Skeletal muscle satellite cell (primary cell): ENCODE measurements around the gene SIAH3.

Source experiments
- H3K27me3 ChIP-seq: 2 replicates; pipeline ENCODE4 v1.7.0; 2013; ENCODE audit warnings: low read length; ENCODE audit not compliant: control insufficient read depth, insufficient read depth
- H3K36me3 ChIP-seq: 2 replicates; pipeline ENCODE4 v1.7.0; 2013; ENCODE audit warnings: mild to moderate bottlenecking, control low read depth, low read length; ENCODE audit not compliant: insufficient read depth
- H3K4me1 ChIP-seq: 2 replicates; pipeline ENCODE4 v1.7.0; 2013; ENCODE audit warnings: low read length; ENCODE audit not compliant: control insufficient read depth, insufficient read depth
- H3K4me2 ChIP-seq: 2 replicates; pipeline ENCODE4 v1.7.0; 2013; ENCODE audit warnings: mild to moderate bottlenecking, low read length
- H3K4me3 ChIP-seq: 2 replicates; pipeline ENCODE4 v1.7.0; 2013; ENCODE audit warnings: low read length
- H3K9ac ChIP-seq: 2 replicates; pipeline ENCODE4 v1.7.0; 2013; ENCODE audit warnings: mild to moderate bottlenecking, low read depth, low read length, moderate library complexity
- H3K9me3 ChIP-seq: replicated peaks from 2 replicates; pipeline ENCODE4 v1.7.0; 2013; ENCODE audit warnings: mild to moderate bottlenecking, control low read depth, low read length

Gene SIAH3

GRCh38 chr13:45860240-45860639, 8.7 kb upstream of the SIAH3 start:
- H3K4me1 ChIP-seq, result no peaks in the 10 kb centered on the region
- peaks cover 47% of the 10 kb centered on the region for H3K27me3 ChIP-seq
- no peaks in the 10 kb centered on the region for H3K36me3 ChIP-seq
- no peaks in the 10 kb centered on the region for H3K9me3 ChIP-seq
- no peak overlapping the region for H3K4me2 ChIP-seq
- no peak overlapping the region for H3K9ac ChIP-seq
- H3K4me3 ChIP-seq, result no peak overlapping the region

DNA sequence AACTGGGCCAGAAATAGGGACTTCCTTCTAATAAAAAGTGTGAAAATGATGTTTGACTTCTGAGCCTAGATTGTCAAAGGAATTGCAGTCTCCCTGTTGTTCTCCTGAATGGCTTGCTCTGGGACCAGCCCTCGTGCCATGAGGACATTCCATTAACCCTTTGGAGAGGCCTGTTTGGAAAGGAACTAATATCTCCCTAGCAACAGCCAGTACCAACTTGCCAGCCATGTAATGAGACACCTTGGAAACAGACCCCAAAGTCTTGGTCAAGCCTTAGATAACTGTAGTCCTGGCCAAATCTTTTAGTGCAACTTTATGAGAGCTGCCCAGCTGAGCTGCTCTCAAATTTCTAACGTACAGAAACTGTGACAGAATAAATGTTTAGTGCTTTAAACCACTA, 8.2 kb upstream of the SIAH3 start:
- Histone ChIP-seq H3K9ac (no peak overlapping the region), H3K9me3 (no peaks in the 10 kb centered on the region), H3K27me3 (peaks cover 42% of the 10 kb centered on the region), H3K36me3 (no peaks in the 10 kb centered on the region), H3K4me2 (no peak overlapping the region), H3K4me1 (no peaks in the 10 kb centered on the region), H3K4me3 (no peak overlapping the region)

GRCh38 chr13:45852494-45852893, 941 bp upstream of the SIAH3 start:
- H3K27me3 ChIP-seq, result peaks cover 79% of the 10 kb centered on the region
- H3K4me2 ChIP-seq, result no peak overlapping the region
- H3K4me3 ChIP-seq, result no peak overlapping the region
- no peaks in the 10 kb centered on the region for H3K9me3 ChIP-seq
- no peak overlapping the region for H3K9ac ChIP-seq
- H3K36me3 ChIP-seq, result no peaks in the 10 kb centered on the region
- H3K4me1 ChIP-seq, result no peaks in the 10 kb centered on the region

DNA sequence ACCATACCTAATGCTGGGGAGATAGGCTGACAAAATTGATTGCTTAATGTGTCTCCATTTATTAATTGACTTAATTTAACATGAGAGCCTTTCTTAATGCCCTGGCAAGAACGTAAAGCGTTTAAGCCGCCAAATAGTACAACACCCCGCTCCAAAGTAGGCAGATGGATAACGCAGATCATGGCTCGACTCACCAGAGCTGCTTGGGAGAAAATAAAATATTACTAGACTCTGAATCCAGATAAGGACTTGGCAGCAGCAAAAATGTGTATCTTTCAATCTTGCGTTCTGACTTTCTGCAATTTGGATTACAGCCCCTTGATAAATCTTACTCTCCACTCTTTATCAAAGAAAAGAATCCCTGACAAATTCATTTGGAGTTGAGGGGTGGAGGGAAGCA, 403 bp upstream of the SIAH3 start:
- H3K27me3 ChIP-seq, result peaks cover 82% of the 10 kb centered on the region
- H3K4me1 ChIP-seq, result no peaks in the 10 kb centered on the region
- H3K36me3 ChIP-seq, result no peaks in the 10 kb centered on the region
- no peaks in the 10 kb centered on the region for H3K9me3 ChIP-seq
- no peak overlapping the region for H3K4me3 ChIP-seq
- H3K9ac ChIP-seq, result no peak overlapping the region
- H3K4me2 ChIP-seq, result no peak overlapping the region

GRCh38 chr13:45850027-45850613, 1.4 kb downstream of the SIAH3 start:
- Histone ChIP-seq H3K4me2 (no peak overlapping the region), H3K4me1 (no peaks in the 10 kb centered on the region), H3K9ac (no peak overlapping the region), H3K27me3 (peaks cover 73% of the 10 kb centered on the region), H3K36me3 (no peaks in the 10 kb centered on the region), H3K4me3 (no peak overlapping the region), H3K9me3 (no peaks in the 10 kb centered on the region)

DNA sequence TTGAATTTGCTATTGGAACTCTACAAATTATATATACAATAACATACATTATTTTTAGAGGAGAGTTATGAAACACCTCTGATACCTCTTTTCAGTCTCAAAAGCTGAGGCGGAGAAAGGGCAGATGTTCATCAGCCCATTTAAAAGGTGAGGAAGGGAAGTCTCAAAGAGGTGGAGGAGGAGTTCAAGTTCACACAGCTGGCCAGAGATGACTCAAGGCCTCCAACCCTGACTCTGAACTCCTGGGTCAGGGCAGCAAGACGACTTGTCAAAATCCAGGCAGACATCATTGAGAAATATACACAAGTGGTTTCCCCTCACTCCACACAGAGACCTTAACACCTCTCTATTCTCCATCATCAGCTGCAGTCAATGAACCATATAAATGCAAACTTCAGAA, 2.1 kb downstream of the SIAH3 start:
- Histone ChIP-seq H3K4me1 (no peaks in the 10 kb centered on the region), H3K9ac (no peak overlapping the region), H3K36me3 (no peaks in the 10 kb centered on the region), H3K9me3 (no peaks in the 10 kb centered on the region), H3K4me2 (no peak overlapping the region), H3K4me3 (no peak overlapping the region), H3K27me3 (peaks cover 77% of the 10 kb centered on the region)

DNA sequence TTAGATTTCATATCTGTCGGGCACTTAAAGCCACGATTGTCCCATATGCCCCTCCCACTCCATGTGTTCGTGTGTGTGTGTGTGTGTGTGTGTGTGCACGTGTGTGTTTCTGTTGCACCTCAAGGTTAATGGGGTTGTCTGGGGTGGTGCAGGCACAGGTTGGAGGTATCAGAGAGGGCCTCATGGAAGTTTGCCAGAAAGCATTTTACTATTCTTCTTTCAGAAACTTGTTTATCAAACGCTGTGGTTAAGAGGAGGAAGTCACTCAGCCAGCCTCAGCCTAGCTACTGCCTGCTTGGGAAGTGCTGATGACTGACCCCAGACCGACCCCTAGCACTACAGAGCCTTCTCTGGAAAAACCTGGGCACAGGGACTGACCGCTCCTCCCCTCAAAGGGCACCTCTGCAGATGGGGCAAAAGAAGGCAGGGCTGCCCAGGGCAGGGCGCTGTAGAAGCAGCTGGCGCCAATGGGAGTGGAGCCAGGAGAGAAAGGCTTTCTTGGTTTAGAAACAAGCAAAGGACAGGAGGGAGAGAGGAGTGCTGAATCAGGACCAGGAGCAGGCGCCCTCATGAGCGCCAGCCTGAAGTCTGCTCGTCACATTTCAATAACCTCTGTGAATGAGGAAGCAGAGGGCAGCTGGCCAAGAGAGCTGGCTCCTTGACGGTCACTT, 3.9 kb downstream of the SIAH3 start:
- H3K9me3 ChIP-seq, result no peaks in the 10 kb centered on the region
- peaks cover 79% of the 10 kb centered on the region for H3K27me3 ChIP-seq
- H3K4me1 ChIP-seq, result no peaks in the 10 kb centered on the region
- no peaks in the 10 kb centered on the region for H3K36me3 ChIP-seq
- no peak overlapping the region for H3K4me3 ChIP-seq
- H3K9ac ChIP-seq, result no peak overlapping the region
- H3K4me2 ChIP-seq, result no peak overlapping the region

GRCh38 chr13:45846681-45847080, 4.9 kb downstream of the SIAH3 start:
- Histone ChIP-seq H3K27me3 (peaks cover 72% of the 10 kb centered on the region), H3K4me2 (no peak overlapping the region), H3K36me3 (no peaks in the 10 kb centered on the region), H3K4me3 (no peak overlapping the region), H3K9me3 (no peaks in the 10 kb centered on the region), H3K9ac (no peak overlapping the region), H3K4me1 (no peaks in the 10 kb centered on the region)

DNA sequence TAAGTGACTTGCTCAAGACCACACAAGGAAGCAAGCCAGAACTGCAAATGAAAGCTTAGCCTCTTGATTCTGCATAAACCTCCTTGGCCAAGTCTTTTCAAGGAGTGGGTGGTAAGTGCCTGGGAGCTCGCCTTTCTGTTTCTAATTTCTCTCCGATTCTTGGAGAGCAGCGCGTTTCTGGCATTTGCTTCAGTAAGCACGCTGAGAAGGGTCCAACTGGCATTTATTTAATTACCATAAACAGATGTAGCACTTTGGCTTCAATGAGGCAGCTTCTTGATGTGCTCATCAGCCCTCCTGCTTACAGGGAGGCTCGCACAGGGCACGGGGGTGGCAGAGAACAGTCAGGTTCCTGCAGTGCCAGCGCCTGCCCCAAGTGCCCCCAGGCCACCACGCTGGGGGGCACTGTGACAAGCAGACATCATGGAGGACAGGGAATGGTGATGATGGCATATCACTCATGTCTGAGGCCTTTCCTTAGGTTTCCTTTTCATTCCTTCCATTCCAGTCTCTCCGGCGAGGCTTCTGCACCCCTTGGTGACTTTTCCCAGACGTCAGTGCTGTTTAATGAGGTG, 13.3 kb downstream of the SIAH3 start:
- Histone ChIP-seq H3K4me1 (no peaks in the 10 kb centered on the region), H3K4me2 (no peak overlapping the region), H3K9ac (no peak overlapping the region), H3K27me3 (peaks cover 31% of the 10 kb centered on the region), H3K4me3 (no peak overlapping the region), H3K36me3 (no peaks in the 10 kb centered on the region), H3K9me3 (no peaks in the 10 kb centered on the region)

GRCh38 chr13:45837111-45837510, 14.4 kb downstream of the SIAH3 start:
- Histone ChIP-seq H3K27me3 (peaks cover 31% of the 10 kb centered on the region), H3K9me3 (no peaks in the 10 kb centered on the region), H3K36me3 (no peaks in the 10 kb centered on the region), H3K4me2 (no peak overlapping the region), H3K9ac (no peak overlapping the region), H3K4me3 (no peak overlapping the region), H3K4me1 (no peaks in the 10 kb centered on the region)

DNA sequence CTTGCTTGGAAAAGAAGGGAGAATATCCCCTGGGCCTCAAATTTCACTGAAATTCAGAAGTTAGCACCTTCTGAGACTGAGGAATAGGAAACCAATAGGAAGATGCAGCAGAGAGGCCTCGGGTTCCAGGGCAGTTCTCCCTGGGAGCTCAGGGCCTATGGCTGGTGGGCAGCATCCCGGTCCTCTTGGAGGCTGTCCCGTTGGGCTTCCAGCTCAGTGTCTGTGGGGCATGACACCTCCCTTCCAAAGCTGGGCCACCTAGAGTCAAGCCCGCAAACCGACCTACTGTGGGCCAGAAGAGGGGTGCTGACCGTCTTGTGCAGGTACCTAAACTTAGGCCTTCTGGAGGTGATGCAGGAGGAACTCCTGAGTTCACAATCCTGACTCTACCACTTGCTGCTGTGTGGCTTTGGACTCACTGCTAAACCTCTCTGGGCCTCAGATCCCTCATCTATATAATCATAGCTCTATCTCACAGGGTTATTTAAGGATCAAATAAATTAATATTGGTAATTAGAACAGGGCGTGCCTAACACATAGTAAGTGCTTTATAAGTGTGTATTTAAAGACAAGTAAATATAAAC, 17.1 kb downstream of the SIAH3 start:
- no peaks in the 10 kb centered on the region for H3K4me1 ChIP-seq
- no peak overlapping the region for H3K9ac ChIP-seq
- H3K27me3 ChIP-seq, result peaks cover 29% of the 10 kb centered on the region
- no peaks in the 10 kb centered on the region for H3K9me3 ChIP-seq
- H3K4me3 ChIP-seq, result no peak overlapping the region
- H3K36me3 ChIP-seq, result no peaks in the 10 kb centered on the region
- H3K4me2 ChIP-seq, result no peak overlapping the region
